GM12875 (cell line): ENCODE measurements around the gene CEP85L.

ENCODE experiments used
- H3K4me3 ChIP-seq: one replicate; pipeline ENCODE4 v1.5.1; 2011; ENCODE audit warnings: low read depth, low read length, control low read depth
- CTCF ChIP-seq: IDR thresholded peaks from 2 replicates; pipeline ENCODE4 v1.5.1; 2011; ENCODE audit warnings: low read depth, mild to moderate bottlenecking, control low read depth, inconsistent platforms, low read length, moderate library complexity, borderline replicate concordance; ENCODE audit not compliant: insufficient read depth

Gene CEP85L

GRCh38 chr6:118672678-118673077 lies 21.3 kb upstream of the CEP85L start:
- no peak for TF ChIP-seq CTCF
- no peak overlapping the region for H3K4me3 ChIP-seq

DNA sequence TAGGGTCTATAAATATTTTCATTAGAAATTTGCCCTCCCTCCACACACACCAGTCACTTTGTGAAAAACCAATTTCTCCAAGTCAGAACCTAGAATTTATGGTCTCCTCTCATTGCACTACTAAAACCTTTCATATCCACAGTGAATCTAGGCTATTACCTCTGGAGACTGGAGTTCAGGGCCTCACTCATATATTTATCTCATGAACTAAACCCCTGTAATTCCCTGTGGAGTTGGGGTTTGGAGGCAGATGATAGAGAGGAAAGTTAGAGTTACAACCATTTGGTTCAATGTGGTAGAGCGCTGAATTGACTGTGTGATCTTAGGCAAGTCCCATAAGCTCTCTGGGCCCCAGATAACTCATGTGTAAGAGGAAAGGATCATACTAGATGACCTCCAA lies 18.2 kb upstream of the CEP85L start:
- H3K4me3 ChIP-seq, result no peak overlapping the region
- TF ChIP-seq CTCF, result no peak

GRCh38 chr6:118668761-118669385 lies 17.5 kb upstream of the CEP85L start:
- H3K4me3 ChIP-seq, result no peak overlapping the region
- no peak for TF ChIP-seq CTCF

DNA sequence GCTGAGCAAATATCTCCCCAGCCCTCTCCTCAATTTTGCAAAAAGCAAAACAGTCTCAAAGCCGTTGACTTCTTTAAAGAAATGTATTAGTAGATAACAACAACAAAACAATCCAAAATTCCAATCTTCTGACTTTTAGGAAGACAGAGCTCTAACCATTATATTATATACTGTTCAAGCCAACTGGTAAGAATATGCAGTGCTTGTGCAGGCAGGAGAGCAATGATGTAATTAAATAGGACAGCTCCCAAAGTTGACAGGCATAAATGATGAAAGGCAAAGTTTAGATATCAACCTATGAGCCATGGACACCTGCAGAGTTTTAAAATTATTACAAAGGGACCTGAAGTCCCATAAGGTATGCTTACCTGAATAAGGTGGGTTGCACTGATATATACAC lies 16.6 kb upstream of the CEP85L start:
- no peak for TF ChIP-seq CTCF
- no peak overlapping the region for H3K4me3 ChIP-seq

DNA sequence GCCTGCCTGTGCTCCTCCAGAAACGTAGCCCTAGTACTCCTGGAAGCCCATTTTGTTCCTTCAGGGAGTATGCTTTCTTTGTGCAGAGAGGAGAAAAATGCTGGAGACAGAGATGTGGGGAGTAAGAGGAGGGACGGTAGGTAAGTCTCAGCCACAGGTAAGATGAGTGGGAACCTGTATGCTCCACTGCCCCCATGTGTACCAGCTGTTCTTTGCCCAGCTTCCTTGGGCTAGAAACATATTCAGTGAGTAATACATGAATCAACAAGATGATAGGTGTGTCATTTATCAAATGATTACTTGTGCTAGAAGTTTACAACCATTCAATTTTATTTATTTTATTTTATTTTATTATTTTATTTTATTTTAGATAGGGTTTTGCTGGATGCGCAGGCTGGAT lies 13.6 kb upstream of the CEP85L start:
- no peak overlapping the region for H3K4me3 ChIP-seq

GRCh38 chr6:118663993-118664985 lies 12.9 kb upstream of the CEP85L start:
- peak overlapping the region; percentile 32 for H3K4me3 ChIP-seq
- no peak for TF ChIP-seq CTCF

More for the DNA sequence above, 13.6 kb upstream of the CEP85L start:
- TF ChIP-seq CTCF, result no peak
